Peyer's patch (tissue), 4 donors: ENCODE data around the gene MAP3K12.
"Not testable (repeated sequence)": the region's sequence is repeated elsewhere in the genome, so short reads cannot be mapped to it uniquely, and the experiment has no call there.

Experiments used
- CTCF ChIP-seq, 6 experiments: fragments of 450-650 bp in 4 of 6; fragments of 200-600 bp in 2 of 6; sonication (generic) in 1 of 6; IDR thresholded peaks; one replicate each; pipeline ENCODE4 v1.5.1; 2017 to 2019; ENCODE audit warnings: antibody characterized with exemption in 6 of 6, mild to moderate bottlenecking in 3 of 6, moderate library complexity in 1 of 6
- POLR2A ChIP-seq, 2 donors: fragments of 450-650 bp; IDR thresholded peaks; one replicate each; pipeline ENCODE4 v1.5.1; 2017; ENCODE audit warnings: antibody characterized with exemption in 2 of 2, mild to moderate bottlenecking in 2 of 2, moderate library complexity in 2 of 2

GRCh38 chr12:53548354-53548753 is 49.1 kb upstream of the MAP3K12 start:
- TF ChIP-seq POLR2A, CTCF (IDR thresholded peaks at IDR 0.05): not testable (repeated sequence)
